HL-60 (cell line): ENCODE results near the gene SAPCD2.
A peak's percentile ranks its signal among the peaks of the same experiment; 100 is the strongest.

Experiments used
- DNase-seq, 2 experiments: peaks; one replicate each; pipeline ENCODE4 v3.0.0-alpha.2; 2010 to 2020; ENCODE audit warnings: low read depth in 1 of 2, low spot score in 1 of 2
- H3K27ac ChIP-seq: fragments of 250-450 bp; sonication (Bioruptor Pico); replicated peaks from 2 replicates; pipeline ENCODE4 v1.5.1; 2020; ENCODE audit warnings: mild to moderate bottlenecking, moderate library complexity
- H3K27me3 ChIP-seq: fragments of 250-450 bp; sonication (Bioruptor Pico); 2 replicates; pipeline ENCODE4 v1.5.1; 2021; ENCODE audit warnings: mild to moderate bottlenecking, moderate library complexity; ENCODE audit not compliant: insufficient read depth, poor library complexity, severe bottlenecking
- H3K4me3 ChIP-seq: replicated peaks from 2 replicates; pipeline ENCODE4 v1.5.1; 2011; ENCODE audit warnings: mild to moderate bottlenecking, control low read depth, low read length; ENCODE audit not compliant: insufficient read depth
- GABPA ChIP-seq: IDR thresholded peaks from 2 replicates; pipeline ENCODE4 v1.6.1; 2012; ENCODE audit warnings: low read depth
- POLR2AphosphoS5 ChIP-seq: IDR thresholded peaks from 2 replicates; pipeline ENCODE4 v1.6.1; 2012; ENCODE audit warnings: low read depth
- SPI1 ChIP-seq: IDR thresholded peaks from 2 replicates; pipeline ENCODE4 v1.6.1; 2012; ENCODE audit warnings: low read depth, mild to moderate bottlenecking, borderline replicate concordance
- TF ChIP-seq, protein P1 (sequence below): IDR thresholded peaks from one replicate; pipeline ENCODE4 v1.5.1; 2011; ENCODE audit warnings: low read length, control low read depth, inconsistent platforms; ENCODE audit not compliant: insufficient read depth
- TF ChIP-seq, protein P2 (sequence below): IDR thresholded peaks from 2 replicates; pipeline ENCODE4 v1.6.1; 2012; ENCODE audit warnings: low read depth; ENCODE audit not compliant: insufficient replicate concordance

The SAPCD2 gene

DNA sequence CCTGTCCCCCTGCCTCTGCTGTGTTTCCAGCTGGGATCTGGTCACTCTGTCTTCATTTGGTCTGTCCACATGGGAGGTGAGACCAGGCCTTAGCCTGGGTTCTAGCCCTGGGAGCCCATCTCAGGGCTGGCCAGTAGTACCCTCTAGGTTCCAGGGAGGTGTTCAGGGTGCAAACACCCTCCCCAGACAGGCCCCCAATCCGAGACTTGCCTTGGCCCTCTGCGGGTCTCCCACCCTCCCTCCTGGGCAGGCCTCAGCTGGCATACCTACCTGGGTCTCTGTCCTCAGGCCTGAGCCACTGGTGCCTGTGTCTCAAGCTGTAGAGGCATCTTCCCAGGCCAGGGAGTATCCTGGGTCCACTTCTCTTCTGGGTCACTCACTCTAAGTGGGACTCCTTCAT is 925 bp upstream of the SAPCD2 start:
- no peak for DNase-seq
- Histone ChIP-seq H3K4me3 (no peak overlapping the region), H3K27me3 (no peaks in the 10 kb centered on the region), H3K27ac (no peak overlapping the region)
- TF ChIP-seq SPI1 (no peak), GABPA (no peak), POLR2AphosphoS5 (no peak)
- TF ChIP-seq, protein P1, sequence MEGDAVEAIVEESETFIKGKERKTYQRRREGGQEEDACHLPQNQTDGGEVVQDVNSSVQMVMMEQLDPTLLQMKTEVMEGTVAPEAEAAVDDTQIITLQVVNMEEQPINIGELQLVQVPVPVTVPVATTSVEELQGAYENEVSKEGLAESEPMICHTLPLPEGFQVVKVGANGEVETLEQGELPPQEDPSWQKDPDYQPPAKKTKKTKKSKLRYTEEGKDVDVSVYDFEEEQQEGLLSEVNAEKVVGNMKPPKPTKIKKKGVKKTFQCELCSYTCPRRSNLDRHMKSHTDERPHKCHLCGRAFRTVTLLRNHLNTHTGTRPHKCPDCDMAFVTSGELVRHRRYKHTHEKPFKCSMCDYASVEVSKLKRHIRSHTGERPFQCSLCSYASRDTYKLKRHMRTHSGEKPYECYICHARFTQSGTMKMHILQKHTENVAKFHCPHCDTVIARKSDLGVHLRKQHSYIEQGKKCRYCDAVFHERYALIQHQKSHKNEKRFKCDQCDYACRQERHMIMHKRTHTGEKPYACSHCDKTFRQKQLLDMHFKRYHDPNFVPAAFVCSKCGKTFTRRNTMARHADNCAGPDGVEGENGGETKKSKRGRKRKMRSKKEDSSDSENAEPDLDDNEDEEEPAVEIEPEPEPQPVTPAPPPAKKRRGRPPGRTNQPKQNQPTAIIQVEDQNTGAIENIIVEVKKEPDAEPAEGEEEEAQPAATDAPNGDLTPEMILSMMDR = no peak
- TF ChIP-seq, protein P2, sequence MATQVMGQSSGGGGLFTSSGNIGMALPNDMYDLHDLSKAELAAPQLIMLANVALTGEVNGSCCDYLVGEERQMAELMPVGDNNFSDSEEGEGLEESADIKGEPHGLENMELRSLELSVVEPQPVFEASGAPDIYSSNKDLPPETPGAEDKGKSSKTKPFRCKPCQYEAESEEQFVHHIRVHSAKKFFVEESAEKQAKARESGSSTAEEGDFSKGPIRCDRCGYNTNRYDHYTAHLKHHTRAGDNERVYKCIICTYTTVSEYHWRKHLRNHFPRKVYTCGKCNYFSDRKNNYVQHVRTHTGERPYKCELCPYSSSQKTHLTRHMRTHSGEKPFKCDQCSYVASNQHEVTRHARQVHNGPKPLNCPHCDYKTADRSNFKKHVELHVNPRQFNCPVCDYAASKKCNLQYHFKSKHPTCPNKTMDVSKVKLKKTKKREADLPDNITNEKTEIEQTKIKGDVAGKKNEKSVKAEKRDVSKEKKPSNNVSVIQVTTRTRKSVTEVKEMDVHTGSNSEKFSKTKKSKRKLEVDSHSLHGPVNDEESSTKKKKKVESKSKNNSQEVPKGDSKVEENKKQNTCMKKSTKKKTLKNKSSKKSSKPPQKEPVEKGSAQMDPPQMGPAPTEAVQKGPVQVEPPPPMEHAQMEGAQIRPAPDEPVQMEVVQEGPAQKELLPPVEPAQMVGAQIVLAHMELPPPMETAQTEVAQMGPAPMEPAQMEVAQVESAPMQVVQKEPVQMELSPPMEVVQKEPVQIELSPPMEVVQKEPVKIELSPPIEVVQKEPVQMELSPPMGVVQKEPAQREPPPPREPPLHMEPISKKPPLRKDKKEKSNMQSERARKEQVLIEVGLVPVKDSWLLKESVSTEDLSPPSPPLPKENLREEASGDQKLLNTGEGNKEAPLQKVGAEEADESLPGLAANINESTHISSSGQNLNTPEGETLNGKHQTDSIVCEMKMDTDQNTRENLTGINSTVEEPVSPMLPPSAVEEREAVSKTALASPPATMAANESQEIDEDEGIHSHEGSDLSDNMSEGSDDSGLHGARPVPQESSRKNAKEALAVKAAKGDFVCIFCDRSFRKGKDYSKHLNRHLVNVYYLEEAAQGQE = no peak

DNA sequence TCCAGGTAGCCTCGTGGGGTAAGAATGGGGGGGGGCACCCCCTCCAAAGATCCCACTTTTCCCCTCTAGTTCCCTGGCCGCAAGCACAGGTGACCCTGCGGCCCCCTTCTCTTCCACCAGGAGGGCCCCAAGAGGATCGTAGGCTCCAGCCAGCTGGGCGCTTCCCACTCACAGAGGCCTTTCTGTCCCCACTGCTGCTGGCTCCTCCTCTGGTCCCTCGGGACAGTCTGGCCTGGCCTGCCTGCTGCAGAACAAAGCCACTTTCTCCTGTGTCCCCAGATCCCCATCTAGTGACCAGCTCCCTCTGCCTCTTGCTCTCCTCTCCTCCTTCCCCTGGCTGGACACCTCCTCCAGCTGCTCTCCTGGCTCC is 534 bp upstream of the SAPCD2 start:
- H3K27ac ChIP-seq = peak overlapping the region; percentile 37; the same call in 1 of the 2 replicates
- no peak for DNase-seq
- no peaks in the 10 kb centered on the region for H3K27me3 ChIP-seq

DNA sequence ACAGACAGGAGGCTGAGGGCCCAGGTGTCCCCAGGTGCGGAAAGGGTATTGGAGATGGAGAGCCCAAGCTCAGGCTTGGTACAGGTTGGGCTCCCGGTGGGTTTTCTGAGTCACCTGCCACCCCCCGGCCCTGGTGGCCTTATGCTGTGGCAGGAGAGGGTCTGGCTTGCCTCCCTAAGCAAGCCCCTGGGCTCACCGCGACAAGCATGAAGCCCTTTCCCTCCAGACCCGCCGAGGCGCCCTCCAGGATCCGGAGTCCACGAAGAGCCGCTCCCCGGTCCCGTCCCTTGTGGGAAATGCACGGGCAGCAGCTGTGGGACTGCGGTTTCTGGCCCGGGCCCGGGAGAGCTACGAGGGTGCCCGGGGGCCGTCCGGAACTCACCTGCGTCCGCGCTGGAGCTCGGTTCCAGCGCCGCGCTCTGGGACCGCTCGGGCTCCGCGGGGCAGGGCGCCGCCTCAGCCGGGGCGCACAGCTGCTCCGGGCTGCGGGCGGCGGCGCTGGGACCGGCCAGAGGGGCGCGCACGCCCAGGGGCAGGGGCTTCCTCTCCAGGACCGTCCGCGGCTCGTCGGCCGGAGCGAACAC is 757 bp downstream of the SAPCD2 start:
- no peak for DNase-seq
- TF ChIP-seq, protein P1 = no peak
- TF ChIP-seq SPI1 = no peak
- Histone ChIP-seq H3K27ac (no peak overlapping the region), H3K27me3 (no peaks in the 10 kb centered on the region), H3K4me3 (peak overlapping the region; percentile 50)

More for the DNA sequence above, 534 bp upstream of the SAPCD2 start:
- TF ChIP-seq, protein P2 = no peak
- TF ChIP-seq SPI1 = no peak
- TF ChIP-seq, protein P1 = no peak
- TF ChIP-seq GABPA = no peak
- no peak for TF ChIP-seq POLR2AphosphoS5
- peak overlapping the region; percentile 50 for H3K4me3 ChIP-seq
